ENCODE data around the gene ZFP1.
"Not testable (repeated sequence)": the region's sequence is repeated elsewhere in the genome, so short reads cannot be mapped to it uniquely, and the experiment has no call there.

The ZFP1 gene

DNA sequence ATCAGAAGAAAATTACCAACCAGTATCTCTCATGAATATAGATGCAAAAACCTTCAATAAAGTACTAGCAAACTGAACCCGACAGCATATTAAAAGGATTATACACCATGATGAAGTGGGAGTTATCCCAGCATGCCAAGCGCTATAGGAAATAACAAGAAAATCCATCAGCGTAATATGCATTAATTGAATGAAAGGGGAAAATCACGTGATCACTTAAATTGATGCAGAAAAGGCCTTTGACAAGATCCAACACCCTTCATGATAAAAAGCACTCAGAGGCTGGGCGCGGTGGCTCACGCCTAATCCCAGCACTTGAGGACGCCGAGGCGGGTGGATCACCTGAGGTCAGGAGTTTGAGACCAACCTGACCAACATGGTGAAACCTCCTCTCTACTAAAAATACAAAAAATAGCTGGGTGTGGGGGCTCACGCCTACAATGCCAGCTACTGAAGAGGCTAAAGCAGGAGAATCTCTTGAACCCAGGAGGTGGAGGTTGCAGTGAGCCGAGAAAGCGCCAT, 53.8 kb downstream of the ZFP1 start:
- H3K36me3 ChIP-seq (ENCODE audit: insufficient read depth, low read length) = no peaks in the 10 kb centered on the region
- H3K9ac ChIP-seq (ENCODE audit: insufficient read length) = no peak overlapping the region
- TF ChIP-seq EZH2 (IDR thresholded peaks at IDR 0.05) = no peak
- no peak for TF ChIP-seq FOXP2 (optimal IDR thresholded peaks at IDR 0.05; ENCODE audit: control extremely low read depth, extremely low read length, insufficient read depth)
- TF ChIP-seq POLR2AphosphoS5 (IDR thresholded peaks at IDR 0.05; ENCODE audit: borderline replicate concordance, low read depth, low read length) = no peak
- no peaks in the 10 kb centered on the region for H3K9me3 ChIP-seq (ENCODE audit: low read depth, low read length)
- H3K4me3 ChIP-seq = no peak overlapping the region
- no peak for DNase-seq (ENCODE audit: low read depth, low spot score)
- H3K27ac ChIP-seq = no peak overlapping the region

DNA sequence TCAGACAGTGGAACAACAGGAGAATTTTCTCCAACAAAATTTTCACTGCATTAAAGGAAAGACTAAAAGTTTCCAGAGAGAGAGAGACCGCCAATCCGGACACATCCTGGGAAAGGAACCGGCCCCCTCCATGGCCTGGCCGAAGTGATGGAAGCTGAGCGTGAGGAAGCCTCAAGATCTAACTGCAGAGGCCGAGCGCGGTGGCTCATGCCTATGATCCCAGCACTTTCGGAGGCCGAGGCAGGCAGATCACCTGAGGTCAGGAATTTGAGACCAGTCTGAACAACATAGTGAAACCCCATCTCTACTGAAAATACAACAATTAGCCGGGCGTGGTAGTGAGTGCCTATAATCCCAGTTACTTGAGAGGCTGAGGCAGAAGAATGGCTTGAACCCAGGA, 54.8 kb downstream of the ZFP1 start:
- Histone ChIP-seq H3K36me3 (ENCODE audit: insufficient read depth, low read length) (no peaks in the 10 kb centered on the region), H3K9me3 (ENCODE audit: low read depth, low read length) (no peaks in the 10 kb centered on the region), H3K27ac (no peak overlapping the region), H3K9ac (ENCODE audit: insufficient read length) (no peak overlapping the region), H3K4me3 (no peak overlapping the region)
- TF ChIP-seq POLR2AphosphoS5 (IDR thresholded peaks at IDR 0.05; ENCODE audit: borderline replicate concordance, low read depth, low read length) (no peak), EZH2 (IDR thresholded peaks at IDR 0.05) (no peak), FOXP2 (optimal IDR thresholded peaks at IDR 0.05; ENCODE audit: control extremely low read depth, extremely low read length, insufficient read depth) (no peak)
- DNase-seq (ENCODE audit: low read depth, low spot score) = no peak

DNA sequence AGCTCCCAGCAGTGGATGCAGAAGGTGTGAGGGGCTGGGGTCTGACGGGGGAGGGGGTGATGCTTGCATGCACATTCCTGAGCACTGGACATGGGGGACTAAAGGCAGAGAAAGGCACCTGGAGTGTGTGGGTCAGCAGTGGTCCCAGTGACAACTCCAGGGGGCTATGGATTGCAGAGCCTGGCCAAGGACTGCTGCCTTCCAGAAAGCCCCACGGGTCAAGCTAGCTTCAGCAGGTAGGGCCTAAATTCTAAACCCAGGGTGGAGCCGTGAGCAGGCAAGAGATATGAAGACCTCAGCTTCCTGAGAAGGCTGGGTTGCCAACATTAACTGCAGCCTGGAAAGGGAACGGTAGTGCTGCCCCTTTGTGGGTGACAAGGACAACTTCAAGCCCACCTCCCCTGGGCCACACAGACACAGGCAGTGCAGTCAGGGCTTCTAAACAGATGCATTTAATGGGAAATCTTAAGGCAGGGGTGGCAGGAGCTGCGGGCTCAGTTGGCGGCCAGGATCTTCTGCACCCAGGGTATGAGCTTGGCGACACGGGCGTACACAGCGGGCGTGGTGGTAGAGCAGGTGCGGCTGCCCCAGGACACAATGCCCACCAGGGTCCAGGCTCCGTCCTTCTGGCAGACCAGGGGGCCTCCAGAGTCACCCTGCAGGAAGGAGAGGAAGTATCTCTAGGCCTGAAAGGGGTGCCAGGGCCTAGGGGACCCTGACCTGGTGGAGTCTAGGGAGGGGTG, 55.5 kb downstream of the ZFP1 start:
- TF ChIP-seq FOXP2 (optimal IDR thresholded peaks at IDR 0.05; ENCODE audit: control extremely low read depth, extremely low read length, insufficient read depth) (no peak), EZH2 (IDR thresholded peaks at IDR 0.05) (no peak), POLR2AphosphoS5 (IDR thresholded peaks at IDR 0.05; ENCODE audit: borderline replicate concordance, low read depth, low read length) (no peak)
- Histone ChIP-seq H3K4me3 (no peak overlapping the region), H3K27ac (no peak overlapping the region), H3K9me3 (ENCODE audit: low read depth, low read length) (no peaks in the 10 kb centered on the region), H3K36me3 (ENCODE audit: insufficient read depth, low read length) (no peaks in the 10 kb centered on the region), H3K9ac (ENCODE audit: insufficient read length) (no peak overlapping the region)
- DNase-seq (ENCODE audit: low read depth, low spot score) = no peak

DNA sequence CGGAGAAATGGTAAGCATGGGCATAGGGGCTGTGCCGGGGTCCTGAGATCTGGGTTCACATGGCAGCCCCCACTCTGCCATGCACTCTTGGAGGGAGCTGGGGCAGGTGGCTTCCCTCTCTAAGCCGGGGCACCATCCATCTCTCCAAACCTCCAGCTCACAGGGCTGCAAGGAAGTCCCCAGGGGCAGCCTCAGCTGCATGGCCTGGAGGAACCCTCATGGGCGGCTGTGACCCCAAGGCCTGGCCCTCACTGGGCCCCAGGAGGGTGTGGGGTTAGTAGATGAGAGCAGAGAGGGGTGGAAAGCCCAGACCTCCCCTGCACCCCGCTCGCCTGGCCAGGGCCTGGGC, 56.1 kb downstream of the ZFP1 start:
- no peak overlapping the region for H3K27ac ChIP-seq
- no peak for DNase-seq (ENCODE audit: low read depth, low spot score)
- H3K9ac ChIP-seq (ENCODE audit: insufficient read length) = no peak overlapping the region
- no peaks in the 10 kb centered on the region for H3K9me3 ChIP-seq (ENCODE audit: low read depth, low read length)
- TF ChIP-seq POLR2AphosphoS5 (IDR thresholded peaks at IDR 0.05; ENCODE audit: borderline replicate concordance, low read depth, low read length) (no peak), FOXP2 (optimal IDR thresholded peaks at IDR 0.05; ENCODE audit: control extremely low read depth, extremely low read length, insufficient read depth) (no peak), EZH2 (IDR thresholded peaks at IDR 0.05) (no peak)
- no peaks in the 10 kb centered on the region for H3K36me3 ChIP-seq (ENCODE audit: insufficient read depth, low read length)
- H3K4me3 ChIP-seq = no peak overlapping the region

DNA sequence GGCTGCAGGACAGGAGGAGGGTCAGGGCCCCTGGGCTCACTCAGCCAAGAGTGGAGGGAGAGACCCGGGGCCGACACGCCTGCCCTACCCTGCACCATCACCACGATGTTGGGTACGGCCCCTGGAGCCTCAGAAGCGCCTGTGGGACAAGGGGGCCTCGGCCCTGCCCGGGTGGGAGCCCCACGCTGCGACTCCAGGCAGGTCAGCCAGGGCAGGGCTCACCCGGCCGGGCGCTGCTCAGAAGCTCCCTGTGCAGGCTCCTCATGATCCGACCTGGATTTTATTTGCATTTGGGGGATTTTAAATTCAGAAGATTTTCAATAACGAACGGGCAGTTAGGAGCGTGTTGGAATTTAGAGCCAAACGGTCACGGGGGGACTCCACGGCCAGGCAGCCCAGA, 56.6 kb downstream of the ZFP1 start:
- H3K9me3 ChIP-seq (ENCODE audit: low read depth, low read length); H3K9ac ChIP-seq (ENCODE audit: insufficient read length); DNase-seq (ENCODE audit: low read depth, low spot score); H3K4me3 ChIP-seq; H3K27ac ChIP-seq; H3K36me3 ChIP-seq (ENCODE audit: insufficient read depth, low read length): not testable (repeated sequence)

DNA sequence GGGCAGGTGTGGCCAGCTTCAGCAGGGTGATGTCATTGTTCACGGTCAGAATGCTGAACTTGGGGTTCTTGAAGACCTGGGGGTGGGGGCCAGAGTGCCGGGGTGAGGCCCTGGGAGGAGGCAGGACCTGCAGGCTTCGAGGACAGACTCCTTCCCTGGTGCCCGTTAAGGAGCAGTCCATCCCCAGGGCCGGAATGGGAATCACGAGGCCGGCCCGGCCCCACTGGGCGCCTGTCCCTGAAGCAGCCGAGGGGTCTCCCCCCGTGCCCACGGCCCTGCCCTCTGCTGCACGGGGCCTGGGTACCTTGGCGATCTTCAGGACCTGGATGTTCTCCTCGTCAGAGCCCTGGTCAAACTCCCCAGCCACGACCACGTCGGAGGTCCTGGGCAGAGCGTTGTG, 57.1 kb downstream of the ZFP1 start:
- H3K27ac ChIP-seq; H3K9me3 ChIP-seq (ENCODE audit: low read depth, low read length); H3K36me3 ChIP-seq (ENCODE audit: insufficient read depth, low read length); DNase-seq (ENCODE audit: low read depth, low spot score); H3K4me3 ChIP-seq; H3K9ac ChIP-seq (ENCODE audit: insufficient read length): not testable (repeated sequence)

DNA sequence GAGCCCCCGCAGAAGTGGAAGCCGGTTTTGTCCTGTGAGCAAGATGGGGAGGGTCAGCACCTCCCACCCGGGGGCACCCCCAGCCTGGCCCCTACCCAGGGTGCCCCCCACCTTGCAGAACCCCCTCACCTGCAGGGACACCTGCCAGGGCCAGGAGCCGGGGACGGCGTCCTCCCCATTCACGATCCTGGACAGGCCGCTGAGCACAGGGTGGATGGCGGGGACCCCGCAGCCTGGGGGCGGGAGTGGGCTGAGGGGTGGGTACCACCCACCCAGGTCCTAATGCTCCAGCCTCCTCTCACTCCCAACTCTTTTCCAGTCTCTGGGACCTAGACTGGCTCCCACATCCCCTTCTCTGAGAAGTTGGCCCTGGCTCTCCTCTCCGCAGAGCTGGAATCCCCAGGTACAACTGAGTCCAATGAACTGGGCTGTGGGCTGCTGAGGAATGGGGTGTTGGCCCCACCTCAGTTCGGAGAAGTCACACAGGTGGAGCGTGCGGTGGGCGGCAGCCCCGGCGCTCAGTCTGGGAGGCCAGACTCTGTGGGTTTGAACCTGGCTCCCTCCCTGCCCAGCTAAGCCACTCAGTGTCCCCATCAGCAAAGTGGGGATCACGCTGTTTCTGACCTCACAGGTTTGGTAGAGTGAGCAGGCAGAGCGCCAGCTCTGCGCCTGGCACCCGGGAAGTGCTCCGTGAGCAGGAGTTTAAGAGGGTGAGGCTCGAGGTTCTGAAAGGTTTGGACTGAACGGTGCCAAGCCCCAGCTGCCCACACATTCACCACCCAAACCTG, 57.8 kb downstream of the ZFP1 start:
- not testable (repeated sequence) for H3K27ac ChIP-seq; H3K36me3 ChIP-seq (ENCODE audit: insufficient read depth, low read length); H3K9ac ChIP-seq (ENCODE audit: insufficient read length); DNase-seq (ENCODE audit: low read depth, low spot score); H3K9me3 ChIP-seq (ENCODE audit: low read depth, low read length); H3K4me3 ChIP-seq

DNA sequence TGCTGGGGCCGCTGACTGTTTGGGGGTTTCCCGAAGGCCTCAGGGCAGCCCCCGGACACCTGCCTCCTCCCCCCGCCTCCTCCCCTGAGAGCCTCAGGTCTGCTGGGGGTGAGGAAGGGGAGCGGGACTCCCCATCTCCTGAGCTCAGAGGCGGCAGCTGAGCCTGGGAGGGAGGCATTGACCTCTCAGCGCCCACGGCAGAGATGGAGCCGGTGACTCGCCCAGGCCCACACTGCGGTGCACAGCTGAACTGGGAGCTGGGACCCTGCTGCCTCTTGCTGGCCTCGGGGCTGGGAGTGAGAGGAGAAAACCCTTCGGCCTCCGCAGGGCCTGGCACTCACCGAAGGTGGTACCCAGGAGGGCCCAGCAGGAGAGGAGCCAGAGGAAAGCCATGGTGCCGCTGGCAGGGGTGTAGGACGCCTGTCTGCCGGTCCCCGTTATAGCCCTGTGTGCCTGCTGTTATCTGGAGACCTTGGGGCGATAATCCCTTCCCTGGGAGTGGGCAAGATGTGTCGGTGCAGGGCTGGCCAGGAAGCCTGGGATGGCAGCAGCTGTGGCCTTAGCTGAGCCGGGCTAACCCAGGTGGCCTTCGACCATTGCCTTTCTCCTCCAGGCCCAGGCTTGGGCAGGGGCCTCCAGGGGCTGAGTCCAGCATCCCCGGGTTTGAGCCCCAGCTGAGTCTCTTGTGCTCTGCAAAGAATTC, 58.6 kb downstream of the ZFP1 start, which contains the start of gene CTRB2:
TSS of gene CTRB2 (minus strand) at position 413 of the 703 bp plus-strand sequence. CDS start at position 393, 20 bp downstream.
- no peak within 1 kb of the TSS for H3K9ac ChIP-seq (ENCODE audit: insufficient read length)
- DNase-seq (ENCODE audit: low read depth, low spot score) = no peak
- no peak for TF ChIP-seq EZH2 (IDR thresholded peaks at IDR 0.05)
- no peak for TF ChIP-seq FOXP2 (optimal IDR thresholded peaks at IDR 0.05; ENCODE audit: control extremely low read depth, extremely low read length, insufficient read depth)
- no peak for TF ChIP-seq POLR2AphosphoS5 (IDR thresholded peaks at IDR 0.05; ENCODE audit: borderline replicate concordance, low read depth, low read length)

More for the DNA sequence above, 58.6 kb downstream of the ZFP1 start, which contains the start of gene CTRB2:
- H3K27ac ChIP-seq = no peak within 1 kb of the TSS
- no peak within 1 kb of the TSS for H3K4me3 ChIP-seq
- no peaks in the 10 kb centered on the region for H3K9me3 ChIP-seq (ENCODE audit: low read depth, low read length)
- H3K36me3 ChIP-seq (ENCODE audit: insufficient read depth, low read length) = no peaks in the 10 kb centered on the region
